ENCODE results near the gene NPHS2. TPM values are rescaled to one million over a fixed set of nuclear protein-coding genes. Genes with fewer than 3 reads are reported as not detected.

NPHS2 gene
- polyA plus RNA-seq (not detected in 3 replicates), polyA minus RNA-seq (not detected in 3 replicates)
- not detected for polyA plus RNA-seq (2011; ENCODE audit: low read depth)
- not detected in 2 replicates for polyA plus RNA-seq (2011; cell fraction: cytosol; rRNA removed)
- polyA plus RNA-seq (2011; cell fraction: nucleus; rRNA removed): not detected in 2 replicates
- polyA plus RNA-seq (2012; ENCODE audit: low replicate concordance): not detected in 2 replicates
- not detected for polyA minus RNA-seq (2011; cell fraction: cytosol; rRNA and poly(A)+ RNA removed)
- polyA minus RNA-seq (2011; cell fraction: nucleus; rRNA and poly(A)+ RNA removed): not detected in 2 replicates

DNA sequence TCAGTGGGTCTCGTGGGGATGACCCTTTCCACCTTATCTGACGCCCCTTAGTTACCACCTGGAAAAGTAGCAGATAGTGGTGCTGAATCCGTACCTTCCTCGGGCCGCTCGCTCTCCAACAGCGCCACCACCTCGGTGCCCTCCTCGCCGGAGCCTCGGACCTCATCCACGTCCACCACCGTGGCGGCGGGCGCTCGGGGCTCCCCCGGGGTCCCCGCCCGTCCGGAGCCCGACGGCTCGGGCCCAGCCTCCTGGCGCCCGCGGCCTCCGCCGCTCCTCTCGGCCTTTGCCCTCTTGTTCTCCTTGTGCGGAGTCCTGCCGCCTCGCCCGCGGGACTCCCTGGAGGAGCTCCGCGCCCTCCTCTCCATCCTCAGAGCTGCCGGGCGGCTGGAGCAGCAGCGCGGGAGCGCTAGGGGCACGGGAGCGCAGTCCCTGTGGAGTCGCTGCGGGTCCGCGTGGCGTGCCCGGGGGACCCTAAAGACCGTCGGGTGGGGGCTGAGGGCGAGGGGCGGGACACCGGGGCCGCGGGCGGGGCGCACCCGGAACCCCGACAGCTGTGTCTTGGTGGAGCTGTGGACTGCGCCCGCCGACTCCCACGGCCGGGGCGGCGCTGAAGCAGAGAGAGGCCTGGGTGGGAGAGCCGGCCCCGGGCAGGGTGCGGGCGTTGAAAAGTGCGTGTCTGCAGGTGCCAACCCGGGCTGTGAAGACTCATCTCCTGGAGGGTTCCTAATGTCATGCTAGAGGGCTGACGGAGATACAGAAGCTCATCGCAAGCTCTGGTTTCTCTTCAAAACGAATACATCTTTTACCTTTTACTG lies at the start of gene NPHS2:
TSS of gene NPHS2 (minus strand) at position 452 of the 818 bp plus-strand sequence. CDS start at position 368, 84 bp downstream.
- Histone ChIP-seq H4K20me1 (ENCODE audit: control insufficient read depth, extremely low read depth, insufficient read depth, low read length) (no peaks in the 10 kb centered on the region), H3K4me3 (ENCODE audit: control insufficient read depth in 2 of 3, extremely low read depth in 1 of 3, insufficient read depth in 2 of 3, low read depth in 1 of 3, low read length in 3 of 3) (no peak within 1 kb of the TSS), H3K4me1 (ENCODE audit: control insufficient read depth, extremely low read depth, insufficient read depth, low read length) (no peaks in the 10 kb centered on the region), H3K27ac (ENCODE audit: control insufficient read depth, insufficient read depth, low read length) (no peak within 1 kb of the TSS), H3K9me3 (ENCODE audit: control insufficient read depth, low read depth, low read length) (no peaks in the 10 kb centered on the region), H3K4me2 (ENCODE audit: control insufficient read depth, extremely low read depth, insufficient read depth, low read depth, low read length) (no peak within 1 kb of the TSS), H3K36me3 (ENCODE audit: control insufficient read depth in 2 of 2, extremely low read depth in 1 of 2, insufficient read depth in 2 of 2, low read length in 2 of 2) (no peaks in the 10 kb centered on the region), H3K27me3 (ENCODE audit: control insufficient read depth, extremely low read depth, insufficient read depth, low read length) (peaks cover 36% of the 10 kb centered on the region), H3K79me2 (ENCODE audit: control insufficient read depth, insufficient read depth, low read length) (no peaks in the 10 kb centered on the region), H3K9ac (ENCODE audit: control insufficient read depth, extremely low read depth, insufficient read depth, low read length) (no peak within 1 kb of the TSS), H3K9me1 (ENCODE audit: control insufficient read depth, extremely low read depth, insufficient read depth, low read length) (no peaks in the 10 kb centered on the region), H2AFZ (ENCODE audit: control insufficient read depth, low read length) (no peak within 1 kb of the TSS)
- DNase-seq (ENCODE audit: low read depth, low spot score) (no peak), FAIRE-seq (no peak)
- TF ChIP-seq, protein P1, sequence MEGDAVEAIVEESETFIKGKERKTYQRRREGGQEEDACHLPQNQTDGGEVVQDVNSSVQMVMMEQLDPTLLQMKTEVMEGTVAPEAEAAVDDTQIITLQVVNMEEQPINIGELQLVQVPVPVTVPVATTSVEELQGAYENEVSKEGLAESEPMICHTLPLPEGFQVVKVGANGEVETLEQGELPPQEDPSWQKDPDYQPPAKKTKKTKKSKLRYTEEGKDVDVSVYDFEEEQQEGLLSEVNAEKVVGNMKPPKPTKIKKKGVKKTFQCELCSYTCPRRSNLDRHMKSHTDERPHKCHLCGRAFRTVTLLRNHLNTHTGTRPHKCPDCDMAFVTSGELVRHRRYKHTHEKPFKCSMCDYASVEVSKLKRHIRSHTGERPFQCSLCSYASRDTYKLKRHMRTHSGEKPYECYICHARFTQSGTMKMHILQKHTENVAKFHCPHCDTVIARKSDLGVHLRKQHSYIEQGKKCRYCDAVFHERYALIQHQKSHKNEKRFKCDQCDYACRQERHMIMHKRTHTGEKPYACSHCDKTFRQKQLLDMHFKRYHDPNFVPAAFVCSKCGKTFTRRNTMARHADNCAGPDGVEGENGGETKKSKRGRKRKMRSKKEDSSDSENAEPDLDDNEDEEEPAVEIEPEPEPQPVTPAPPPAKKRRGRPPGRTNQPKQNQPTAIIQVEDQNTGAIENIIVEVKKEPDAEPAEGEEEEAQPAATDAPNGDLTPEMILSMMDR (optimal IDR thresholded peaks at IDR 0.05 in 1 of 3, IDR thresholded peaks at IDR 0.05 in 1 of 3, conservative IDR thresholded peaks at IDR 0.05 in 1 of 3; ENCODE audit: extremely low read depth in 1 of 3, insufficient read depth in 2 of 3, low read length in 3 of 3): peak in 1 of 3 experiments; percentile 7
- TF ChIP-seq EZH2 (IDR thresholded peaks at IDR 0.05; ENCODE audit: low read length): peak; percentile 28
- dilution Hi-C loops (cut with MboI; ENCODE audit: extremely low pct_ligation_motif_present, low sequenced_read_pairs): no loop called here

DNA sequence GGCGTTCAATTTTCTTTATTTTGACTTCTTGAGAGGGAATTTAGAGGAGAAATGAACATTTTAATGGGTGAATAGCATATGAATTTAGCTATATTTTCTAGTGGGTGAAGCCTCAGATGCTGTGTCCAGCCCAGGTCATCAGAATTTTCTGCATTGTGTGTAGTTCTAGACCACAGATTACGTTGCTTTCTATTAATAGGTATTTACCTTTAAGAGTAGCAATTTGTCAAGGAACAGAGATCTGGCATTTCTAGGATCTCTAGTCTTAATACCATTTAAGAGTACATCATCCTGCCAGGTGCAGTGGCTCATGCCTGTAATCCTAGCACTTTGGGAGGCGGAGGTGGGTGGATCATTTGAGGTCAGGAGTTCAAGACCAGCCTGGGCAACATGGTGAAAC lies 36.6 kb upstream of the NPHS2 start:
- Histone ChIP-seq H3K9me3 (ENCODE audit: control insufficient read depth, low read depth, low read length) (no peaks in the 10 kb centered on the region), H3K4me2 (ENCODE audit: control insufficient read depth, extremely low read depth, insufficient read depth, low read depth, low read length) (no peak overlapping the region), H3K9ac (ENCODE audit: control insufficient read depth, extremely low read depth, insufficient read depth, low read length) (no peak overlapping the region), H3K79me2 (ENCODE audit: control insufficient read depth, insufficient read depth, low read length) (no peaks in the 10 kb centered on the region), H3K4me3 (ENCODE audit: control insufficient read depth in 2 of 3, extremely low read depth in 1 of 3, insufficient read depth in 2 of 3, low read depth in 1 of 3, low read length in 3 of 3) (no peak overlapping the region), H3K9me1 (ENCODE audit: control insufficient read depth, extremely low read depth, insufficient read depth, low read length) (no peaks in the 10 kb centered on the region), H3K27ac (ENCODE audit: control insufficient read depth, insufficient read depth, low read length) (no peak overlapping the region), H3K27me3 (ENCODE audit: control insufficient read depth, extremely low read depth, insufficient read depth, low read length) (no peaks in the 10 kb centered on the region), H3K4me1 (ENCODE audit: control insufficient read depth, extremely low read depth, insufficient read depth, low read length) (no peaks in the 10 kb centered on the region), H4K20me1 (ENCODE audit: control insufficient read depth, extremely low read depth, insufficient read depth, low read length) (no peaks in the 10 kb centered on the region), H2AFZ (ENCODE audit: control insufficient read depth, low read length) (no peak overlapping the region), H3K36me3 (ENCODE audit: control insufficient read depth in 2 of 2, extremely low read depth in 1 of 2, insufficient read depth in 2 of 2, low read length in 2 of 2) (no peaks in the 10 kb centered on the region)
- dilution Hi-C loops (cut with MboI; ENCODE audit: extremely low pct_ligation_motif_present, low sequenced_read_pairs): no loop called here
- no peak for TF ChIP-seq EZH2 (IDR thresholded peaks at IDR 0.05; ENCODE audit: low read length)
- TF ChIP-seq, protein P1 (optimal IDR thresholded peaks at IDR 0.05 in 1 of 3, IDR thresholded peaks at IDR 0.05 in 1 of 3, conservative IDR thresholded peaks at IDR 0.05 in 1 of 3; ENCODE audit: extremely low read depth in 1 of 3, insufficient read depth in 2 of 3, low read length in 3 of 3): no peak
- DNase-seq (ENCODE audit: low read depth, low spot score): no peak
- FAIRE-seq: no peak

All from keratinocyte (primary cell).